ENCODE results near the gene NFASC.

- TF ChIP-seq EP300 (IDR thresholded peaks at IDR 0.05) (no peak), CTCF (IDR thresholded peaks at IDR 0.05) (no peak)
Measured at GRCh38 chr1:204894606-204895005, 23.9 kb downstream of the NFASC start.

All from suprapubic skin (tissue), 3 donors.